NCI-H748 treated with DMSO at 0.1 percent for 48 hours (cell line): Measurements from ENCODE around the gene CD34.
"Not testable (repeated sequence)": the region's sequence is repeated elsewhere in the genome, so short reads cannot be mapped to it uniquely, and the experiment has no call there.

Experiments used
- DNase-seq: peaks from one replicate; lab custom pipeline; 2025; lab: John Stamatoyannopoulos, UW

Gene CD34, protein sequence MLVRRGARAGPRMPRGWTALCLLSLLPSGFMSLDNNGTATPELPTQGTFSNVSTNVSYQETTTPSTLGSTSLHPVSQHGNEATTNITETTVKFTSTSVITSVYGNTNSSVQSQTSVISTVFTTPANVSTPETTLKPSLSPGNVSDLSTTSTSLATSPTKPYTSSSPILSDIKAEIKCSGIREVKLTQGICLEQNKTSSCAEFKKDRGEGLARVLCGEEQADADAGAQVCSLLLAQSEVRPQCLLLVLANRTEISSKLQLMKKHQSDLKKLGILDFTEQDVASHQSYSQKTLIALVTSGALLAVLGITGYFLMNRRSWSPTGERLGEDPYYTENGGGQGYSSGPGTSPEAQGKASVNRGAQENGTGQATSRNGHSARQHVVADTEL

DNA sequence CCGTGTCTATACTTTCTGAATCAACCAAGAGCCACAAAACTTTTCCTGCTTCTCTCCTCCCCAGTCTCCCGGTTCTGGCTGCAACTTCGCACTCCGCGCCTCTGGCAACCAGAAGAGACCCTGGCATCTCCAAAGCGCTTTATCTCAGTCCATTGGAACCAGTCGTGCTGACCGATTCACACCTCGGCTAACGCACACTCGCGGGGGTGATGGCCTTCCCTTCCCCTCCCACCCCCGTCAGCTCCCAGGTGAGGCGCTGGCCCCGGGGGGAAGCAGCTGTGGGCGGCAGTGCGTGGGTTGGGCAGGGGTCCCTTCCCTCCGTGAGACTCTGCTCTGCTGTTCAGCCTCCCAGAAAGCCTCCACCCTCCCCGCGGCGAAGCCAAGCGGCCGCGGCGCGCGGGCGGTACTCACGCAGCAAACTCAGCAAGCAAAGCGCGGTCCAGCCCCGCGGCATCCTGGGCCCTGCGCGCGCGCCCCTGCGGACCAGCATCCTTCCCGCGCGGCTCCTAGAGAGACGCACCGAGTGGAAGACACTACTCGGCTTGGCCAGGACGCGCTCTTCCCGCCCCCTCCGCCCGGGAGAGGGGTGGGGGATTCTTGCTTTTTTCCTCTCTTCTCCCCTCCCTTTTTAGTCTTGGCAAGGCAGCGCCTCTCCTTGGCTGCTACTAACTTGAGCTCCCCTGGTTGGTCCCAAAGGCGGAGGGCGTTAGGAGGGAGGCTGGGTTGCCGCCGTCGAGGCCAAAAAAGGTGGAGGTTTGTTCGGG lies at the start of gene CD34:
Gene CD34, minus strand, starts transcription at position 535 of the 764 bp plus-strand sequence. Its CDS starts 45 bp downstream, at position 490.
- DNase-seq: no peak

DNA sequence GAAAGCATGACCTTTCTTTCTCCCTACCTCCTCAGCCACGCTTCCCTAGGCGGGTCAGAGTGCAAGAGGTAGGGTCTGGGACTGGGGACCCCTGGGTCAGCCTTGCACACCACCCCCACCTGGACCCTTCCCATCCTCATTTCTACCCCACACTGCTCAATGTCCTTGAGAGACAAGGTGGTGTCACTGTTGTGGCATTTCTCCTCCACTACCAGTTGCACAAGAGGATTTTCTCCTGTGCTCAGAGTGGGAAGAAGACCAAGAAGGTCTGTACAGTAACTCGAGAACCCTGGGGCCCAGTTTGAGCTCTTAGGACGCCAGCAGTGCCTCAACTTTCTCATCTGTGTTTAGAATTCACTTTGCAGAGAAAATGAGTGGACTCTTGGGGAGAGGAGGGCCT lies 49.4 kb upstream of the CD34 start:
- DNase-seq: no peak

DNA sequence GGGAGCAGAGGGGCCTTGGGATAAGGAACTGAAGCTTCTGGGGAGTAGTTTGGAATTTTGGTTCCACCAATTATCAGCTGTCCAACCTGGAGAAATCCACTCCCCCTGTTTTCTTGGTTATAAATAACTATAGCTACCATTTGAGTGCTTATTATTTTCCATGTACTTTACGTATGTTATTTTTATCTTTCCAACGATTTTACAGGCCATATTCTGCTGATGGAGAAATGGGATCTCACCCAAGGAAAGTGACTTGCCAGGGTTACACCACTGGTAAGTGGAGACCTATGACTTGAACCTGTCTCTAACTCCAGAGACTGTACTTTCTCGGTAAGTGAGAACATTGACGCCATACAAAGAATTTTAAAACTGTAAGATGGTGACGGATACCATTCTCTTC lies 49.0 kb upstream of the CD34 start:
- DNase-seq: no peak

DNA sequence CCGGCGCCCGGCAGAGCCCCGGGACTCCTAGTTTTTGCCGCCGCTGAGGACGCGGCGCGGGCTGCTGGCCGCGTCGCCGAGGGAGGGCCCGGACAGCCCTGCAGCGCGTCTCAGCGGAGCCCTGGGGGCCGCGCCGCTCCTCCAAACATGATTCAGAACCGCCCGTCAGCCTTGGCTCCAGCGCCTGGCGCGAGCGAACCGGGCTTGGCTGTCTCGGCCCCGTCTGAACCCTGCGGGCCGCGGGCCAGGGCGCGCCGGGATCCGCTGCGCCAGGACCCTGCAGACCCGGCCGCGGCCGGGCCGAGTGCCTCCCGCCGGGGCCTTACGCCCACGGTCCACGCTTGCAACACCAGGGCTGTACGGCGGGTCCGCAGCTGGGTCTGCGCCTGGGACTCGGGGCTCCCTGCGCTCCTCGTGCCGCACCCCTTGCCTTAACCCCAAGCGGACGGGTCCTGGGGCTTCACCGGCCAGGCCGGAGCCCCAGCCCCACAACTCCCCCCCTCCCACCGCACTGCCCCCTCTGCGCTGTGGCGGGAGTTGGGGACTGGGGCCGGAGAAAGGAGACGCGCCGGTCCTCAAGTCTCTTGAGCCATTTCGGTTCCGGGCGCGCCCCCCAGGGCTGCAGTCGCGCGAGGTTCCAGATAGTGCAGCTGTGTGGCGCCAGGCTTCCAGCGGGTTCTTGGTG lies 48.4 kb upstream of the CD34 start:
- DNase-seq: no peak

DNA sequence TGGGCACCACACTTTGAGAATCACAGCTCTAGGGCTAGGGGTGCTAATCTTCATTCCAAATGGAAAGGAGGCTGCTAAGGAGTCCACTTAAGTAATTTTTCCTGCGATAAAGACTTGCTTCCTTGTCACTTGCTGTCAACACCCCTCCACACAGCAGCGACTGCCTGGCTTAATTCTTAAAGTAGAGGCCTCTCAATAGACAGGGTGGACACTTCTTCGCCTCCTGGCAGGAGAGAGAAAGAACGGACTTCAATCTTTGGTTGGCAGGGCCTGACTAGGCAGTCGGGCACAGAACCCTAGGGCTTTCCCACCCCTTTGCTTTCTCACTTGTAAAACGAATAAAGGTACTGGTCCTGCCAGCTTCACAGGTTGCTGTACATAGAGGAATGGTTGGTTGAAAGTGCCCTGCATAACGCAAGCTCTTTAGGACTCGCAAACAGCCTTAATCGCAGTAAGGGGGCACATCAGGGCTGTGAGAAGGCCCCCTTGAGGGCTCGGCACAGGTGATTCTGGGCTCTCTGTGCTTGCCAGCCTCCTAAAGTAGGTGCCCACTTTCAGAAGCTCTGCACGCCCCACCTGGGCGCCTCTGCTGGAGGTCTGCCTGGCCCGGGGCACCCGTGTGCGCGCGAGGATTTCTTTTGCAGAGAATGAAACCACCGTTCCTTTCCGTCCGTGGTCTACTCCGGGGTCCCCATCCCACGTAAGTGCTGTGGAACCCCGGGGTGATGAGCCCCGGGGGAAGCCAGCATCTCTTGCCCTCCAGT lies 47.6 kb upstream of the CD34 start:
- no peak for DNase-seq

DNA sequence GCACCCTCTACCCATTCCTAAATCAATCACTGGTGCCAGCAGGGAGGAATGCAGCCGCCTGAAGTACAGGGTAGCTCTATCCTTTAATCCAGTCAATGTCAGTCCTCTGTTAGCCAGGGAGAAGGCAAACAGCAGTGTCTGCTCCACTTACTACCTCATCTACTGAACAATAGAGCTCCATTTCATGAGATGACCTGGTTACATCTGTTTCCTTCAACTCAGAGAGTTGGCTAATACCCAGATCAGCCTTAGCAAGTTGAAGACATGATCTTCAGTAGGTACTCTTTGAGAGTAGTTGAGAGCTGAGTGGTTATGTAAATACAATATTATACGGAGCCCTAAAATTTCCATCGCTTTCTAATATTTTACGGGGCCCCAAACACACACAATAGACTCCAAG lies 46.1 kb upstream of the CD34 start:
- no peak for DNase-seq

DNA sequence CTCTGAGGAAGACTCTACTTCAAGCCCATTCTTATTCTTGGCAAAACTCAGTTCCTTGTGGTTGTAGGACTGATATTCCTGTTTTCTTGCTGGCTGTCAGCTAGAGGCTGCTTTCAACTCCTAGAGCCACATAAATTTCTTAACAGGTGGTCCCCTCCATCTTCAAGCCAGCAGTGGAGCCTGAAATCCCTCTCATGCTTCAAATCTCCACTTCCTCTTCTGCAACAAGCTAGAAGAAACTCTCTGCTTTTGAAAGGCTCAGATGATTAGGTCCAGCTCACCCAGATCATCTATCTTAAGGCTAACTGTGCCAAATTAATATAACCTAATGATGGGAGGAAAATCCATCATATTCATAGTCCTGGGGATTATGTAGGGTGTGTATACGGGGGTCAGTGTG lies 43.2 kb upstream of the CD34 start:
- no peak for DNase-seq

DNA sequence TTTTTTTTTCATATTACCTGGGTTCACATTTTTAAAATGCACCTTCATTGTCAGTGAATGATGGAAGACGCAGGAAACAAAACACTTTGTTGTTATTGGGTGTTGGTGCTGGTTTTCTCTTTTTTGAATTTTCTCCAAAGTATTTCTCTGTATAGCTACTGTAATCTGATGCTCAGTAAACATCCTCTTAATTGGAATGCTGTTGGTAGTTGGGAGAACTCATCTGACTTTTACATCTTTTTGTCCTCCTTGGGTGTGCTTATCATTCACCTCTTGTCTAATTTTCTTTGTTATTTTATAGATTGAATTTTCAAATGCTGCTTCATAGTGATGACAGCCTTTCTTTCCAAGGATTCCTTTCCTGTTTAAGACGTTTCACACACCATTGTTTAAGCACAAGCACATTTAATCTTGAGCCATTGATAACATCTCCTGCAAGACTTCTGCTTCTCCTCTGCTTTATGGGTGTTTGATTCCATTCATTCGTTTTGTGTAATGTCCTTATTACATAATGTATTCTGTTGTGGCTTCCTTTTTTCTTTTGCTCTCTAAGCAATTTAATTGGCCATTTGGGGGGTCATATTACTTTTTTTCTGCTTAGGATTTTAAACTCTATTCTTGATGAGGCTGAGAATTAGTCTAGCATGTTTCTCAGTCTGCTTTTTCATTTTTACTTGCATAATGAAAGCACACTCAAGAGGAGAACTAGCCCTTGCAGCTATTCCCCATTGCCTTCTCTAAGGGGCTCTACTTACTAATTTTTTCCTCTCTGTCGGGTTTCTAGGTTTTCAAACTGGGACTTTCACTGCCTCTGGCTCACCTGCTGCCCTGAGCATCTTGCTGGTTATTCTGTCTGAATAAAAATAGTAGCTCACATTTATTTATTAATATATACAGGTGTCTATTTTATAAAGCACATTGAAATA lies 42.0 kb upstream of the CD34 start:
- DNase-seq: no peak

DNA sequence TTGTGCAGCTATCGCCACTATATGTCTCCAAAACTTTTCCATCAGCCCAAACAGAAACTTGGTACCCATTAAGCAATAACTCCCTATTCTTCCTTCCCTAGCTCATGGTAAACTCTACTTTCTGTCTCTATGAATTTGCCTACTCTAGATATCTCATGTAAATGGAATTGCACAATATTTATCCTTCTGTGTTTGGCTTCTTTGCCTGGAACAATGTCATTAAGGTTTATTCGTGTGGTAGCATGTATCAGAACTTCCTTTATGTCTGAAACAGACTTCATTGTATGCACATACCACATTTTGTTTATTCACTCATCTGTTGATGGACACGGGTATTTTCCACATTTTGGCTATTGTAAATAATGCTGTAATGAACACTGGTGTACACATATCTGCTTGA lies 40.7 kb upstream of the CD34 start:
- no peak for DNase-seq

DNA sequence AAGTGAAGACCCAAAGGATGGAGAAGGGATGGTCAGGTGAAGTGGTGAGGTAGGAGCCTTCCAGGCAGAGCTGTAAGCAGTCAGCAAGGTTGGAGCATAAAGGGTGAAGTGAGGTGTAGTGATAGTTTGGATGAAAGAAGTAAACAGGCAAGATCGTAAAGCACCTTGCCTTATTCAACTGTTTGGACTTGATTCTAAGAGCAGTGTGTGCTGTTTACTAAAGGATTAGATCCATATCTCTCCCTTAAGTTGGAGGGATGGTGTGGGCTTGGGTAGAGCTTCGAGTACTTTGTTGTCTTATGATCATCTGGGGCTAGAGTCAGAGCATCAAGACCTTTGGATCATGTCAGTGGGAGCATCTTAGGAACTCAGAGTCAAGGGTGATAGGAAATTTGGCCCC lies 39.8 kb upstream of the CD34 start:
- DNase-seq: no peak

DNA sequence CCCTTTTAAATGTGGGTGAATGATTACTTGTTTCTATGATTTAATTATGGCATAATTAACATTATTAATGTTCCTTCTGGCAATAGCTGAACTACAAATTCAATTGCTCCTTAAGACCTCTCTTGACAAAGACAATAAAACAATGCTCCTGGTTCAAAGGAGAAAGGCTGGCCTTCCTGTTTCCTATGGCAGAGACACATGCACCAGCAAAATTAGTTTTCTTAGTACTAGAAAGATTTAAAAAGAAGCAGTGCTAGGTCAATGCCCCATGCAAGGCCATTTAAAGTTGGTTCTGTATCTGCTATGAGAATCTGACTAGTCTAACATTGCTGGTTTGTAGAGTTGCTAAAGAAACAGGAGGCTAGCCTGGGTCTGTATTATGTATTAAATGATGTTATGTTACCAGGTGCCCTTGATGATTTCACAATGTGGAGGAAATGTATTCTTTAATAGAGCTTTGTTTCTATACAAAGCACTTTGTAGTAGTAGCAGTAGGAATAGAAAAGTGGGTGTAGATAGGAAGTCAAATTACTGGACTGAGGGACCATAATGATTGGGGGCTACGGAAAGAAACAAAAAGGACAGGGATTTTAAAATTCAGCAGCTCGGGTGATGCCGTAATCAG lies 38.8 kb upstream of the CD34 start:
- no peak for DNase-seq

DNA sequence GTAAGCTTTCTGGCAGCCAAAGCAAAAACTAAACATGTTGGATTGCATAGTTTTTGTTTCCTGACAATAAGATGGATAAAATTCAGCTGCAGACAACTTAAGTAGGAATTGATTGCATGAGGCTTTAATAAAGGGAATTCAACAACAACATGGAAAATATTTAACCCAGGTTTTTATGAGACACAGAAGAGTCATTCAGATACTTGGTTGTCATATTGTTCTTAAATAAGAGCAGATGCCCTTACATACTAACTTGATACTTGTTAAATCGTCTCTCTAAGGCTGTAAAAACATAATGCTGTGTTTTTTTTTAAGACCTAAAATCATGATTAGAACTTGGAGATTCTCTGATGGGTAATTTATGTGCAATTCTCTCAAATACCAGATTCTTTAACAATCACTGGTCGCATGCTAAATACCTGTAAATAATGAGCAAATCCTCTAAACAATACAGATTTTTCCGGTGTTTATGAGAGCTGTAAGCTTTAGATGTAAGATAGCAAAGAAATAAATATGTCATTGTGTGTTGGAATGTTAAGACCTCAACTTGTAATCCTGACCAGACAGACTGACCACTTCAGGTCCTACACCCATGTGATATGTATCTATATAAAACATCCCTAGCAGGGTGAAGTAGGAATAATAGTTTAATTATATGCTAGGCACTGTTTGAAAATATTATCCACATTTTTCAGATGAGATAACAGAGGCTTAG lies 37.8 kb upstream of the CD34 start:
- no peak for DNase-seq

DNA sequence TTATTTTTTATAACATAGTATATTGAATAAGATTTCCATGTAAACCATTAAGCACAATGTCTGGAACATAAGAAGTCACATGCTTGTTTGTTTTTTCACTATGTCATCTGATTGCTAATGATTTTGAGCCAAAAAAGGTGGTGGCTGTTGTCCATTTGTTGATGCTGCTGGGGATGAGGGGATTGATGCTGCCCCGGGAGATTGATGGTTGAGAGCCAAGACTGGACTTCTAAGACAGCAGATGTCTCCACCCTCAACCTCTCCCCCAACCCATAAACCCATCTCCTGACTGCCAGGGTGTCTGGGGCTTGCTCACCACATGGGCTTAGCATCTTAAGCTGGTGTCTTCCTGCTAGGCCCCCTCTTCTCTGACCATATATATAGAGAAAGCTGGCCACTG lies 35.8 kb upstream of the CD34 start:
- DNase-seq: no peak

DNA sequence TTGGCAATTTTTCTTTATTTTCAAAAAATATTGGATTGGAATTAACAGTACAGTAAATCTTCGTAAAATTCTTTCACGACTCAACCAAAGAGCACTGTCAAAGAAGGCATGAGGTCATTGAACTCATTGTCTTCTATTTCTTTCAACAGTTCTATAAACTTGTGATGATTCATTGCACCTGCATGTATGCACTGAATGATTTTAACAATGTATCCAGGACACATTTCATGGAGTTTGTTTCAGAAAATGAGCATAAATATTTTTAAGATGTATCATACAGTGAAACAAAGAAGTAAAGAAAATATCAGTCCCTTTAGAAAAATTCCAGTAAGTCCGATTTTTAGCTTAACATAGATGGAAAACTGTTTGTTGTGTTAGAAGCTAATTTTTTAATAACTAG lies 33.6 kb upstream of the CD34 start:
- no peak for DNase-seq

DNA sequence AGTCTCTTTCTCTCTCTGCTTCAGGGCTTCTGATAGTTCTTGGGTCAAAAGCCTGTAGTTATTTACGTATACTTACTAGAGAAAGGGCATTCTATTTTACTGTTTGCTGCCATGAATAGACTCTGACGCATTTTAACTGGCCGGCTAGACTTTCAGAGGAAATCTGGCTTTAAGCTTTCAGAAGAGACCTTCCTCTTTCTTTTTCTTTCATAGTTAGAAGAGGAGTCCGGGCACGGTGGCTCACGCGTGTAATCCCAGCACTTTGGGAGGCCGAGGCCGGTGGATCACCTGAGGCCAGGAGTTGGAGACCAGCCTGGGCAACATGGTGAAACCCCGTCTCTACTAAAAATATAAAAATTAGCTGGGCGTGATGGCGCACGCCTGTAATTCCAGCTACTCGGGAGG lies 31.4 kb upstream of the CD34 start:
- DNase-seq: not testable (repeated sequence)

DNA sequence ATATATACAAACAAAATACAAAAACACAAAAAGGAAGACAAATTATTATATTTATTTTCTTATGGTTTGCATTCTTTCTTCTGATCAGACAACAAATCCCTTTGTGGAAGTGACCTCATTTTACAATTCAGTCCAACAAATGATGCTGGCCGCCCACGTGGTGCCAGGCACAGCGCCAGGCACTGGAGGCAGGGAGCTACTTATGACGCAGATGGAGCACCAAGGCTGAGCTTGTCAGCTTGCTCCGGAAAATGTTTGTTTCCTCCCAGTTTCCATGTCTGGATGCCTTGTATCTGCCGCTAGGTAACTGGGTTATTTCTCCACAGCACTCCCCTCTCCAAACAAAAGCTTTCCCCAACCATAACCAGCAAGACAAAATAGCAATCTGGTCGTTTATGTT lies 30.7 kb upstream of the CD34 start:
- no peak for DNase-seq

DNA sequence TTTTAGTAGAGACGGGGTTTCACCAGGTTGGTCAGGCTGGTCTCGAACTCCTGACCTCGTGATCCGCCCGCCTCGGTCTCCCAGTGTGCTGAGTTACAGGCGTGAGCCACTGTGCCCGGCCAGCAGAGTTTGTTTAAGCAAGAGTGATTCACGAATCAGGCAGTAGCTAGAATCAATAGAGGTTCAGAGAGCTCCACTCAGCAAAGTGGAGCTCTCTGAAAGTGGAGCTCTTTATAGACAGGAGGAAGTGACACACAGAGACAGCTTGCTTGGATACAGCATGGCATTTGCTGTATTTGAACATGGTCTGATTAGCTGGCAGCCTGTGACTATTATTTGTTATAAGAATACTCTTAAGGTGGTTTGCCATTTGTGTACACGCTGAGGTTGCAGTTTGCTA lies 27.1 kb upstream of the CD34 start:
- DNase-seq: no peak

DNA sequence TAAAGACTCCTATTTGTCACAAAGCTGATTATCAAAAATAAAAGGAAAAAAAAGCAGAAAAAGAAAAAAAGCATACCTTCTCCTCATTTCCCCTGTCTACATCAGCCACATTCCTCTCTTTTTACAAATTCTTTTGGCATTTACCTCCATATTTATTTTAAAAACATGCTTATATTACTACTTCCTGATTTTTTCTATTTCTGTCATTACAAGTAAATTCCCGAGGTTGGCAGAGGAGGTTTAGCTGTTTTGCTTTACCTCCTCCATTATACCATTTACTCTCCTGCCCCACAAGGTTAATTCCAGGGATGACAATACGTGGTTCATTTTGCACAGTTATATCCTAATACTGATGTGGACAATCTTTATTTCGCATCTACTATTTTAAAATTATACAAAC lies 26.3 kb upstream of the CD34 start:
- DNase-seq: no peak

DNA sequence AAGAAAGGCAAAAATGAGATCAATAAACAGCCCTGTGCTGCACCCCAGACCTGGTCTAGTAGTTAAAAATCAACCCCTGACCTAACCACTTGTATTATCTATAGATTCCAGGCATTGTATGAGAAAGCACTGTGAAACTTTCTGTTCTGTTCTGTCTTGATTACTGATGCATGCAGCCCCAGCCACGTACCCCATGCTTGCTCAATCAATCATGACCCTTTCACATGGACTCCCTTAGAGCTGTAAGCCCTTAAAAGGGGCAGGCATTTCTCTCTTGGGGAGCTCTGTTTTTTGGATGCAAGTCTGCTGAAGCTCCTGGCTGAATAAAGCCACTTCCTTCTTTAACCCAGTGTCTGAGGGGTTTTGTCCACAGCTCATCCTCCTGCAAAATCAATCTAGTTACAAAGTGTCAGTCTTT lies 24.2 kb upstream of the CD34 start:
- DNase-seq: no peak

DNA sequence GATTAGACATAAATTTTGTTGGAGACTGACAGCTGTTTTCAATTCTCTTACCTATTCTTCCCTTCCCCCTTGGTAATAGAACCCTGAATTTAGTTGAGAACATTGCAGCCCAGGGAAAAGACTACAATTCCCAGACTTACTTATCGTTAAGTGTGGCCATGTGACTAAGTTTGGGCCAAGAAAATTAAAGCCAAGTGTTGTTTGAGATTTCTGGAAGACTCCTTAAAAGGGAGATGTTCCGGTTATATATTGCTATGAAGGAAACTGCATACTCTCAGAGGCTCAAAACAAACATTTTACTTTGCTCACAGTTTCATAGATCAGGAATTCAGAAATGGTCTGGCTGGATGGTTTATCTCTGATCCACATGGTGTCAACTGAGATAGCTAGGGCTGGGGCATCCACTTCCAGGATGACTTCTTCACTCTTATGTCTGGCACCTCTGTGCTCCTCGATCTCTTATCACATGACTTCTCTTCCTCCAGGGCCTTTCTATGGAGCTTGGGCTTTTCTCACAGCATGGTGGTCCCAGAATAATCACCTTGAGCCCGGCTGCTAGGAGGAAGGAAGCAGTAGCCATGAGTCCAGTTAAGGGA lies 22.4 kb upstream of the CD34 start:
- no peak for DNase-seq
